ENCODE results near the gene MYO3A.
"Not testable (repeated sequence)": the region's sequence is repeated elsewhere in the genome, so short reads cannot be mapped to it uniquely, and the experiment has no call there.

The MYO3A gene

GRCh38 chr10:25982107-25982506, 48.1 kb downstream of the MYO3A start:
- DNase-seq (ENCODE audit: extremely low read depth in 1 of 2, low read depth in 1 of 2) = no peak

GRCh38 chr10:25988583-25988982, 54.6 kb downstream of the MYO3A start:
- DNase-seq (ENCODE audit: extremely low read depth in 1 of 2, low read depth in 1 of 2) = no peak

DNA sequence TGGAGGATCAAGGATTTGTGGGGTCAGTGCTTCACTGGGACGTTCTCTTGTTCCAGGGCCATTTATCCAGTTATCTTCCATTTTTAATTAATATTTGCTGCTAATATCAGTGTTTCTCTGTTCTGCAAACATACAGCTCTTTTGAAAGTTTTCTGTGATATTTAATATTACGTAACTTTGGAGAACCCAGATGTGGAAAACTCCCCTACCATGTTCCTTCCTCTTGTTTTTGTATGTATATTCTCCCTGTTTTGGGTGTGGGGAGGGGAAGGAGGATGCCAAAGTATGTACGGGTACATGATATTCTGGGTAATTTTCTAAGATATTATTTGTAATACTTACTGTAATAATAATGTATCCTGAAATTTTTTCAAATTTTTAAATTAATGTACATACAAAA, 55.9 kb downstream of the MYO3A start:
- DNase-seq (ENCODE audit: extremely low read depth in 1 of 2, low read depth in 1 of 2) = no peak

- no peak for DNase-seq (ENCODE audit: extremely low read depth in 1 of 2, low read depth in 1 of 2)
Measured at GRCh38 chr10:25999295-25999981, 65.4 kb downstream of the MYO3A start.

DNA sequence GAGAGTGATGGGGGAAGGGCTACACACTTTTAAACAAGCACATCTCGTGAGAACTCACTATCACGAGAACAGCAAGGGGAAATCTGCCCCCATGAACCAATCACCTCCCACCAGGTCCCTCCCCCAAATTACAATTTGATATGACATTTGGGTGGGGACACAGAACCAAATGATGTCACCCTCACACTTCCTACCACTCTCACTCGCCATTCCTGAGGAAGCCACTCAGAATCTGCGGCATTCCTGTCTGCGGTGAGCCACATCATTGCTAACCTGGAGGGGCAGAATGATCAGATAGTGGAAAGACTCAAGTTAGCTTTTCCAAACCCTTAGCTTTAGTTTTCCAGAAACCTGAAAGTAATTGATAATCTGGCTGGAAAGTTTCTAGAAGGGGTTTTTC, 66.9 kb downstream of the MYO3A start:
- DNase-seq (ENCODE audit: extremely low read depth in 1 of 2, low read depth in 1 of 2) = no peak

GRCh38 chr10:26002466-26002865, 68.4 kb downstream of the MYO3A start:
- not testable (repeated sequence) for DNase-seq (ENCODE audit: extremely low read depth in 1 of 2, low read depth in 1 of 2)

DNA sequence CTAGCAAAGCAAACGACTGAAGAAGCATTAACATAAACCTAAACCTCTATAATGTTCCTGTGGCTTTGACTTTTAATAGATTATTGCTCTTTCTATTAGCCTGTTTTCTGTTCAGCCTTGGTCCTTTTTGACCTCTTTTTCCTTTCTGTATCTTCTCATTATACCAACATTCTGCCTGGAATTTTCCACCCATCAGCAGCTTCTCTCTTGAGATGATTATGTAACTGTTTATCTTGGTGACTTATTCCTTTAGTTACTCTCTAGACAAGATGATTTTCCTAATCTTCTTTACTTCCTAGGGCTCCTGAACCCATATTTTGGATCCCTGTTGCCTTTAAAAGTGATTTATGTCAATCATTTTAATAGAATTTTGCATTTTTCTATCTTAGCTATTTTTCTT, 81.1 kb downstream of the MYO3A start:
- DNase-seq (ENCODE audit: extremely low read depth in 1 of 2, low read depth in 1 of 2) = no peak

DNA sequence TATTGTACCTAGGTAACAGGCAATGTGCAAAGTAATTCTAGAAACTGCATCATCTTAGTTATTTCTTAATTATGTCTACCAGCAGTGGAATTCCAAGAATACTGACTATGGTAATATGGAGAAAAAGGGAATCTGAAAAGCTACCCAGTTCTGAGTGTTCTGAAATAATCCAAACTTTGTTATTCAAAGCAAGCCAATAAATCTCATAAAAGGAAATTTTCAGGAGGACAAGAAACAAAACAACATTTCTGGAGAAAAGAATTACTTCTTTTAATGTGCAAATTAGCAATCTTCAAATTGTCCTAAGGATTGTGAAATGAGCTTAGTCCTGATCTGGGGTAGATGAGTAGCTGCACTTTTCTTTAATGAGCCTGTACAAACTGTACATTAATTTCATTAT, 88.8 kb downstream of the MYO3A start:
- DNase-seq (ENCODE audit: extremely low read depth in 1 of 2, low read depth in 1 of 2) = no peak

GRCh38 chr10:26024303-26024702, 90.3 kb downstream of the MYO3A start:
- DNase-seq (ENCODE audit: extremely low read depth in 1 of 2, low read depth in 1 of 2) = no peak

DNA sequence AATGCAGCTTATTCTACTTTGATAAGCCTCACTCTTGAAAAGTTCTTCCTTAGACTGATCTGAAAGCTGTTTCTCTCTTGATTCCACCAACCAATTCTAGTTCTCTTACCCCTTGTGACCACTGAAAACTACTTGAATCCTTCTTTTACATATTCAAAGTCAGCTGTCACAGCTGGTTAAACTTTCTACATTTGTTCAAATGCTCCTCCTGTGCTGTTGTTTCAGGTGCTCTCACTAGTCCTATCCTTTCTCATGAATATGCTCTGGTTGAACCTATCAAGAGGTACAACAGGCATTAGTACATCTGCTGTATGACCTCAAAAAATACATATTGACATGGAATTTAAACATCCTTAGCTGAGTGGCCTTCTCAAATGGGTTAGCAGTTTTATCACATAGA, 91.5 kb downstream of the MYO3A start:
- no peak for DNase-seq (ENCODE audit: extremely low read depth in 1 of 2, low read depth in 1 of 2)

GRCh38 chr10:26029858-26030257, 95.8 kb downstream of the MYO3A start:
- no peak for DNase-seq (ENCODE audit: extremely low read depth in 1 of 2, low read depth in 1 of 2)

- DNase-seq (ENCODE audit: extremely low read depth in 1 of 2, low read depth in 1 of 2) = no peak
Measured at GRCh38 chr10:26031300-26031699, 97.3 kb downstream of the MYO3A start.

- DNase-seq (ENCODE audit: extremely low read depth in 1 of 2, low read depth in 1 of 2) = no peak
Measured at GRCh38 chr10:26043469-26043868, 109.4 kb downstream of the MYO3A start.

DNA sequence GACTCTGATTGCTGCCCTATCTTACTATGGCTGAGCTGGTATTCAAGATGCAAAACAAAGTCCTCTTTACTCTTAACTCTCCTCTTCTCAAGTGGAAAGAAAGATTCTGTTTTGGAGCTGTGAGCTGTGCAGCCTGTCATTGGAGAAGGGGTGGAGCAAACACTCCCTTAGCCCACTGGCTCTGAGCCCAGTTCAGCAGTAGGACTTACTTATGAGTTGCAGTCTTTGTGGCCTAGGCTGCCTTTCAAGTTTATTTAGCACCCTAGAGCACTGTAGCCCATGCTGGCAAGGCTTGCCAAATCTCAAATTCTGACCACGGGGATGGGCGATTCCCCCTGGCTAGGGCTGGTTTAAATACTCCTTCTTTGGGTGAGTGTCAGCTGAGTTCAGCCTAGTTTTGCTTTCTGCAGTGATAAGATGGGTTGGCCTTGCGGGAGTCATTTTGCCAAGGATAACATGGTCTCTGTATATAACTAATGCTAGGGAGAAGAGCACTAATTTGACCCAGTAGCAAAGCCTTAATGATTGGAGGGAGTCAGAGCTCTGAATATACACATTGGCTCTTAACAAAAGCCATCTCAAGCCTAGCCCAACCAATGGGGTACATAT, 110.2 kb downstream of the MYO3A start:
- no peak for DNase-seq (ENCODE audit: extremely low read depth in 1 of 2, low read depth in 1 of 2)

DNA sequence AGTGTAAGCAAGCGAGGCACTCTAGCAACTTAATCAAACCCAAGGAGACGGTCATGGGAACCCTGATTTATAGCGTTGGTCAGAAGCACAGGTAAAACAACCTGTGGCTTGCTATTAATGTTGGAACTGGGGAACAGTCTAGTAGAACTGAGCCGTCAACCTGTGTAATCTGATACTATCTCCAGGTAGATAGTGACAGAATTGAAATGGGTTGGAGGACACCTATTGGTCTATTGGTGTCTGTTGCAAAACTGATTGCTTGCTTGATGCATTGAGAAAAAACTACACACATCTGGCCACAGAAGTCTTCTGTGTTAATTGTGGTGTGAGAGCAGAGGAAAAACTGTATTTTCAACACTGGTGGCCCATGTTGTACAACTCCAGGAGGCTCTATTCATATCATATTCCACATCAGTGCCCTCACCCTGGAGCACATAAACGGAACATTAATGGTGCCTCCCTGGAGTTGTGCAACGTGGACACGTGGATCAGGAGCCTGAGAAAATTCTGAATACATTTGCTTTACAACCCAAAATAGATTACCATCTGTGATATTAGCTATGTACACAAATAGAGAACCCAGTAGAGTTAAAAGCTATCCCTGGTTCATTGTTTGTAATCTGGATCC, 112.2 kb downstream of the MYO3A start:
- DNase-seq (ENCODE audit: extremely low read depth in 1 of 2, low read depth in 1 of 2) = no peak

DNA sequence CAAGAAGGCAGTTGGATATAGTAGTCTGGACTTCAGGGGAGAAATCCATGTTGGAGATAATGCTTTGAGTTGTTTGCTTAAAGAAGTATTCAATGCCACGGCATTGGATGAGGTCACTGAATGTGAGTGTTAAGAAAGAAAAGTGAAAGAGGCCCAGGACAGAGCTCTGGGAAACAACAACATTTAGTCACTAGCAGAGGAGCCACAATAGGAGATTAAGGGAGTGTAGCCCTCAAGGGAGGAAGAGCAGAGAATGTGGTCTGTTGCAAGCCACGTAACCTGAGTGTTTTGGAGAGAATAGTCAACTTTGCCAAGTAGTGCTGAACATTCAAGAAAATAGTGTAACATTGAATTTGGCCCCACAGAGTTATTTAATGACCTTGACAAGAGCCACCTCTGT, 114.7 kb downstream of the MYO3A start:
- DNase-seq (ENCODE audit: extremely low read depth in 1 of 2, low read depth in 1 of 2) = no peak

DNA sequence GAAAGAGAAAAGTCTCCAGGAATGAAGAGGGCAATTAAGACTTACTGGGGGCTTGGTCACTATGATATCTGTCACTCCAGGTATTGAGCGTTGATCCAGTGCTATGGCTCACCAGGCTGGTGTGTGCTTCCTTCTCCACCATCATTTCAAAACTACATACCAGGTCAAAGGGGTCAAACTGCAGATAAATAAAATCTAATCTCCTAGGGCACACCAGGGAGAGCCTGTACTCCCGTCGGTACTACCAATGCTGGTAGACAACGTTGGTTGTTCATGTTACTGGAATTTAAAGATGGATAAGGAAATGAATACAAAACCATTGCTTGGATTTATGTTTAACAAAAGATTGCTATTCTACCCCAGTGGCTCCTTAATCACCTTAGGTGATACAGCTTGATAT, 118.3 kb downstream of the MYO3A start:
- no peak for DNase-seq (ENCODE audit: extremely low read depth in 1 of 2, low read depth in 1 of 2)

- no peak for DNase-seq (ENCODE audit: extremely low read depth in 1 of 2, low read depth in 1 of 2)
Measured at GRCh38 chr10:26057466-26057865, 123.4 kb downstream of the MYO3A start.

GRCh38 chr10:26064106-26064505, 130.1 kb downstream of the MYO3A start:
- DNase-seq (ENCODE audit: extremely low read depth in 1 of 2, low read depth in 1 of 2) = no peak

DNA sequence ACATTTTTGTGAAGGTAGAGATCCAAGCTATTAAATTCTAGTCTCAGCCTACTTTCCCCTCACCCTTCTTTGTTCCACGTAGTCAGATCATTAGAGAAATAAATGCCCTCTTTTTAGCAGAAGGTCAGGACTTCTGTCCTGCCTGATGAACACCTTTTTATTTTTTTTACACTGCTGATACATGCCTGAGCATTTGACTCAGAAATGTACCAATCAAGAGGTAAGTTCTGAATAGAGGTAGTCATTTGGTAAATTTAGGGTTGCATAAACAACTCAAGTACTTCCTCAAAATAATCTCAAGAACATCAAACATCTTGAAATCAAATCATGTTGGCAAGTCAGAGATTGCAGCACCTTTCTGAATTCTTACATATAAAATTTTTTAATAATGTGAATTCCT, 133.7 kb downstream of the MYO3A start:
- DNase-seq (ENCODE audit: extremely low read depth in 1 of 2, low read depth in 1 of 2) = no peak

DNA sequence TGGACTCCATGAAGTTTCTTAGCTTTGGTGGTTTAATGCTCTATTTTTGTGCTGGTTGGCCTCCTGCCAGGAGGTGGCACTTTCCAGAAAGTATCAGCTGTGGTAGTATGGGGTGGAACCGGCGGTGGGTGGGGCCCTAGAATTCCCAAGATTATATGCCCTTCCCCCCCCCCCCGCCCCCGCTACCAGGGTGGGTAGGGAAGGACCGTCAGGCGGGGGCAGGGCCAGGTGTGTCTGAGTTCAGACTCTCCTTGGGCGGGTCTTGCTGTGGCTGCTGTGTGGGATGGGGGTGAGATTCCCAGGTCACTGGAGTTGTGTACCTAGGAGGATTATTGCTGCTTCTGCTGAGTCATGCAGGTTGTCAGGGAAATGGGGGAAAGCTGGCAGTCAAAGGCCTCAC, 146.9 kb downstream of the MYO3A start:
- not testable (repeated sequence) for DNase-seq (ENCODE audit: extremely low read depth in 1 of 2, low read depth in 1 of 2)

DNA sequence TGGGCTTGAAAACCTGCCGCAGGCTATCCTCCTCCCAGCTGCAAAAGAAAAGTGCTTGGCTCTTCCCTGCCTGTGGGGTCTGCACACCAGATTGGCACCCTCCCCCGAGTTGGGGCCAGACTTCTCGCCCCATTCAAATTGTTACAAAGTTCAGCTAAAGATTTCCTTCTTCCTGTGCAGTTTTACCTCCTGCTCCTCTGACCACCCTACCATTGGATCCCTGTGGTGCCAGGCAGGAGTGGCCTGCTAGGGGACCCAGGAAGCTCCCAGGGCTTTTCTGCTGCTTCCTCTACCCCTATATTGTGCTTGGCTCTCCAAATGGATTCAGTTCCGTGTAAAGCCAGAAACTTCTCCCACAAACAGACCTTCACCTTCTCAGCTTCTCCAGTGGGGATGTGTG, 147.4 kb downstream of the MYO3A start:
- DNase-seq (ENCODE audit: extremely low read depth in 1 of 2, low read depth in 1 of 2) = no peak
